ENCODE data around the gene NAT14.

NAT14 gene

DNA sequence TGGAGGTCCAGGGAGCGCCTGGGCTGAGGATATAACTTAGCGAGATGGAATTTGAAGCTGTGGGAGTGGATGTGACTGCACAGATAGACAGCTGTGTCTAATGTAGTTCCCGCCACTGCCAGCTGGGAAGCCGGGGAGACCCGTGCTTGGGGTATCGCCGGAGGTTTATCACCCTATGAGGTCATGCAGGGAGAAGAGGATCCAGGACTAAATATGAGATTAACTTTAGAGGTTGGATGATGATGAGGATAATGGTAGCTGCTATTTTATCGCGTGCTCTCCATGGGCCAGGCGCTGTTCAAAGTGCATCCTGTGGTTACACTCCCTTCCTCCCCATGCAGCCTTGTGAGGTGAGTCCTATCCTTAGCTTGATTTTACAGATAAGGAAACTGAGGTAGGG is 23.1 kb downstream of the NAT14 start:
- TF ChIP-seq NFIC (IDR thresholded peaks at IDR 0.05) (no peak), TAF1 (IDR thresholded peaks at IDR 0.05; ENCODE audit: low read depth) (no peak), CREB1 (IDR thresholded peaks at IDR 0.05; ENCODE audit: low read depth) (no peak), YY1 (IDR thresholded peaks at IDR 0.05; ENCODE audit: low read depth) (no peak), EGR1 (IDR thresholded peaks at IDR 0.05) (no peak)

DNA sequence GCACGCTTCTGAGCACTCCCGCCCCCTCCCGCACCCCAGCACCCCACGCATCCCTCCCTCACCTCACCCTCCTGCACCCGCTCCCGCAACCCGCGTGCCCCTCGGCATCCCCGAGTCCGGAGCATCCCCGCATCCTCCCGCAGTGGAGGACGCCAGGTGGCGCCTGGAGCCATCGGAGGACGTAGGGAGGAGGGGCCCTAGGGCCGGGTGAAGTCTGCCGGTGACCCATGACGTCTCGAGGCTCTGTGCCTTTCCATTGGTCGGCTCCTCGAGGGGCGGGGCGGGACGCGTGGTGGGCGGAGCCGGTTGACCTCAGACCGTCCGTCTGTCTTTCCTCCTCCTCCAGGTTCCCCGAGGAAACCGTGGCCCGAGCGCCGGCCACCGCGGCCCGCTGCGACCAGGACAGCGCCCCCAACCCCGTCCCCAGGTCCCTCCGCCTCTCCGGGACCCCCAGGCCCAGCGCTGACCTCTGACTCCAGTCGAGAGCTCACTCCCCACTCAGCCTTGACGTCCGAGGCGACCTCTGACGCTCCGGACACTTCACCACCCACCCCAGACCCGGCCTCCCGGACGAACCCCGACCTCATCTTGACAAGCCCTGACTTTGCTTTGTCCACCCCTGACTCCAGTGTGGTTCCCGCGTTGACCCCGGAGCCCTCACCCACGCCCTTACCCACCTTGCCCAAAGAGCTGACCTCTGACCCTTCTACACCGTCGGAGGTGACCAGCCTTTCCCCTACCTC is 32.1 kb downstream of the NAT14 start:
- TF ChIP-seq, protein P1, sequence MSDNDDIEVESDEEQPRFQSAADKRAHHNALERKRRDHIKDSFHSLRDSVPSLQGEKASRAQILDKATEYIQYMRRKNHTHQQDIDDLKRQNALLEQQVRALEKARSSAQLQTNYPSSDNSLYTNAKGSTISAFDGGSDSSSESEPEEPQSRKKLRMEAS (IDR thresholded peaks at IDR 0.05) = no peak
- peak; percentile 95 for TF ChIP-seq CREB1 (IDR thresholded peaks at IDR 0.05; ENCODE audit: low read depth)
- TF ChIP-seq CEBPB (IDR thresholded peaks at IDR 0.05) = no peak
- TF ChIP-seq ZBTB7A (IDR thresholded peaks at IDR 0.05; ENCODE audit: low read depth) = no peak
- TF ChIP-seq FOXM1 (IDR thresholded peaks at IDR 0.05; ENCODE audit: borderline replicate concordance, low read depth) = no peak
- TF ChIP-seq EGR1 (IDR thresholded peaks at IDR 0.05) = no peak
- no peak for TF ChIP-seq NFIC (IDR thresholded peaks at IDR 0.05)
- TF ChIP-seq TAF1 (IDR thresholded peaks at IDR 0.05; ENCODE audit: low read depth) = no peak
- TF ChIP-seq EP300 (IDR thresholded peaks at IDR 0.05; ENCODE audit: borderline replicate concordance) = no peak
- no peak for TF ChIP-seq TEAD4 (IDR thresholded peaks at IDR 0.05)
- TF ChIP-seq YY1 (IDR thresholded peaks at IDR 0.05; ENCODE audit: low read depth) = no peak
- TF ChIP-seq, protein P2, sequence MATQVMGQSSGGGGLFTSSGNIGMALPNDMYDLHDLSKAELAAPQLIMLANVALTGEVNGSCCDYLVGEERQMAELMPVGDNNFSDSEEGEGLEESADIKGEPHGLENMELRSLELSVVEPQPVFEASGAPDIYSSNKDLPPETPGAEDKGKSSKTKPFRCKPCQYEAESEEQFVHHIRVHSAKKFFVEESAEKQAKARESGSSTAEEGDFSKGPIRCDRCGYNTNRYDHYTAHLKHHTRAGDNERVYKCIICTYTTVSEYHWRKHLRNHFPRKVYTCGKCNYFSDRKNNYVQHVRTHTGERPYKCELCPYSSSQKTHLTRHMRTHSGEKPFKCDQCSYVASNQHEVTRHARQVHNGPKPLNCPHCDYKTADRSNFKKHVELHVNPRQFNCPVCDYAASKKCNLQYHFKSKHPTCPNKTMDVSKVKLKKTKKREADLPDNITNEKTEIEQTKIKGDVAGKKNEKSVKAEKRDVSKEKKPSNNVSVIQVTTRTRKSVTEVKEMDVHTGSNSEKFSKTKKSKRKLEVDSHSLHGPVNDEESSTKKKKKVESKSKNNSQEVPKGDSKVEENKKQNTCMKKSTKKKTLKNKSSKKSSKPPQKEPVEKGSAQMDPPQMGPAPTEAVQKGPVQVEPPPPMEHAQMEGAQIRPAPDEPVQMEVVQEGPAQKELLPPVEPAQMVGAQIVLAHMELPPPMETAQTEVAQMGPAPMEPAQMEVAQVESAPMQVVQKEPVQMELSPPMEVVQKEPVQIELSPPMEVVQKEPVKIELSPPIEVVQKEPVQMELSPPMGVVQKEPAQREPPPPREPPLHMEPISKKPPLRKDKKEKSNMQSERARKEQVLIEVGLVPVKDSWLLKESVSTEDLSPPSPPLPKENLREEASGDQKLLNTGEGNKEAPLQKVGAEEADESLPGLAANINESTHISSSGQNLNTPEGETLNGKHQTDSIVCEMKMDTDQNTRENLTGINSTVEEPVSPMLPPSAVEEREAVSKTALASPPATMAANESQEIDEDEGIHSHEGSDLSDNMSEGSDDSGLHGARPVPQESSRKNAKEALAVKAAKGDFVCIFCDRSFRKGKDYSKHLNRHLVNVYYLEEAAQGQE (IDR thresholded peaks at IDR 0.05; ENCODE audit: low read depth) = no peak
- TF ChIP-seq, protein P3, sequence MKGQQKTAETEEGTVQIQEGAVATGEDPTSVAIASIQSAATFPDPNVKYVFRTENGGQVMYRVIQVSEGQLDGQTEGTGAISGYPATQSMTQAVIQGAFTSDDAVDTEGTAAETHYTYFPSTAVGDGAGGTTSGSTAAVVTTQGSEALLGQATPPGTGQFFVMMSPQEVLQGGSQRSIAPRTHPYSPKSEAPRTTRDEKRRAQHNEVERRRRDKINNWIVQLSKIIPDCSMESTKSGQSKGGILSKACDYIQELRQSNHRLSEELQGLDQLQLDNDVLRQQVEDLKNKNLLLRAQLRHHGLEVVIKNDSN (IDR thresholded peaks at IDR 0.05) = no peak
- TF ChIP-seq TCF12 (IDR thresholded peaks at IDR 0.05; ENCODE audit: low read depth) = no peak
- peak; percentile 95 for TF ChIP-seq RAD21 (IDR thresholded peaks at IDR 0.05; ENCODE audit: low read depth)

DNA sequence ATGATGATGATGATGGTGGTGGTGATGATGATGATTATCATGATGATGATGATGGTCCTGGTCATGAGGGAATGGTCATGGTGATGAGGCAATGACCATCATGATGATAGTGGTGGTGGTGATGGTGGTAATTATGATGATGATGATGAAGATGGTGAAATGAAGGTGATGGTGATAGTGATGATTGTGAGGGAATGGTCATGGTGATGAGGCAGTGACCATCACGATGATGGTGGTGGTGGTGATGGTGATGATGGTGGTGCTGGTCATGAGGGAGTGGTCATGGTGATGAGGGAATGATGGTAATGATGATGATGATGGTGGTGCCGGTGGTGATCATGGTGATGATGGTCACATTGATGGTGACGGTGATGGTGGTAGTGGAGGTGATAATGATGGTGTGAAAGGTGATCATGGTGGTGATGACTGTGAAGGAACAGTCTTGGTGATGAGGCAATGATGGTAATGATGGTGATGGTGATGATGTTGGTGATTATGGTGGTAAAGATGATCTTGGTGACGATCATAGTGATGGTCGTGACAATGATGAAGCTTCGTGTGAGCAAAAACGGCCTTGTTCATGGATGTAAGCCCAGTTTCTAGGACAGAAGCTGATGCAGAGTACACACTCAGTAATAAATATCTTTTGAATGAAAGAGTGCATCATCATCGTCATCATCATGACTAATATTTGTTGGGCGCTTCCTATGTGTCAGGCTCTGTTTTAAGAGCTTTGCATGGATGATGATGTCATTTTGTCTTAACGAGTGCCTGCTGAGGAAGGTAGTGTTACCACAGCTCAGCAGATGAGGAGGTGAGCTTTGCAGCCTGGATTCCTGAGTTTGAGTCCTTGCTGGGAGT is 34.7 kb downstream of the NAT14 start:
- TF ChIP-seq RAD21 (IDR thresholded peaks at IDR 0.05; ENCODE audit: low read depth) = no peak
- TF ChIP-seq TEAD4 (IDR thresholded peaks at IDR 0.05) = no peak

DNA sequence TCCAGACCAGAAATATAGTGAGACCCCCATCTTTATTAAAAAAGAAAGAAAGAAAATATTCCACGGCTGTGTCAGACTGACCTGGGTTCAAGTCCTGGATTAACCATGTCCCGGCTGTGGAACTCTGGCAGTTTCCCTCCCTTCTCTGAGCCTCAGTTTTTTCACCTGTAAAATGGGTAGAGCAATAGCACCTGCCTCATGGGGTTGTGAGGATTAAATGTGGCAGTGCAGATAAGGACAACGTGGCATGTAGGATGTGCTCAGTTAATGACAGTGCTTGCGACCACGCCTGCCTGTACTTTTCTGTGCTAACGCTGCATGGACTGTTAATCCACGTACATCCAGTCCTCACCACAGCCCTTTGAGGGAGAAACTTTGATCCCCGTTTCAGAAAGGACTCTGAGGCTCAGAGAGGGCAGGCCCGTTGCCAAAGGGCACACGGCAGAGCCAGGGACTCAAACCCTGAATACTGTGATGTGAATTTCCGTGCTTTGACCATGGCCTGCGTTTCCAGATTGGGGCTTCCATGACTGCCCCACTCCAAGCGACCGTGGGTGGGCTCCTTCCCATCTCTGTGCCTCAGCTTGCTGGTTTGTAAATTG is 35.8 kb downstream of the NAT14 start:
- TF ChIP-seq, protein P2 (IDR thresholded peaks at IDR 0.05; ENCODE audit: low read depth) = no peak
- TF ChIP-seq YY1 (IDR thresholded peaks at IDR 0.05; ENCODE audit: low read depth) (no peak), ZBTB7A (IDR thresholded peaks at IDR 0.05; ENCODE audit: low read depth) (no peak), FOXM1 (IDR thresholded peaks at IDR 0.05; ENCODE audit: borderline replicate concordance, low read depth) (no peak), TEAD4 (IDR thresholded peaks at IDR 0.05) (no peak), EP300 (IDR thresholded peaks at IDR 0.05; ENCODE audit: borderline replicate concordance) (no peak), CEBPB (IDR thresholded peaks at IDR 0.05) (no peak), EGR1 (IDR thresholded peaks at IDR 0.05) (no peak), CREB1 (IDR thresholded peaks at IDR 0.05; ENCODE audit: low read depth) (no peak), NFIC (IDR thresholded peaks at IDR 0.05) (no peak), TCF12 (IDR thresholded peaks at IDR 0.05; ENCODE audit: low read depth) (no peak), RAD21 (IDR thresholded peaks at IDR 0.05; ENCODE audit: low read depth) (no peak), TAF1 (IDR thresholded peaks at IDR 0.05; ENCODE audit: low read depth) (no peak)
- TF ChIP-seq, protein P3 (IDR thresholded peaks at IDR 0.05) = no peak
- TF ChIP-seq, protein P1 (IDR thresholded peaks at IDR 0.05) = no peak

Measured in Ishikawa (cell line).